ENCODE results near the gene BRD9. TPM values are rescaled to one million over a fixed set of nuclear protein-coding genes. Genes with fewer than 3 reads are reported as not detected.

The BRD9 gene
- total RNA-seq, 1 donor: 35.8 TPM

GRCh38 chr5:909994-910768 is 17.6 kb upstream of the BRD9 start:
- Histone ChIP-seq H3K79me2 (ENCODE audit: insufficient read depth, low read length) (no peaks in the 10 kb centered on the region), H2AFZ (ENCODE audit: low read length) (no peak overlapping the region), H3K4me3 (ENCODE audit: insufficient read depth, low read length) (no peak overlapping the region), H3K27me3 (ENCODE audit: insufficient read depth, low read length) (no peaks in the 10 kb centered on the region), H4K20me1 (ENCODE audit: insufficient read depth, low read length) (no peaks in the 10 kb centered on the region), H3K36me3 (ENCODE audit: insufficient read depth, low read length) (peaks cover 18% of the 10 kb centered on the region), H3K9me3 (ENCODE audit: low read depth, low read length) (no peaks in the 10 kb centered on the region), H3K4me2 (ENCODE audit: insufficient read depth, low read length) (no peak overlapping the region), H3K4me1 (ENCODE audit: insufficient read depth, low read length) (peaks cover 11% of the 10 kb centered on the region), H3K27ac (ENCODE audit: low read depth, low read length) (no peak overlapping the region)
- no peak for TF ChIP-seq CTCF (IDR thresholded peaks at IDR 0.05; ENCODE audit: extremely low read depth, low read depth, low read length)
- no peak for DNase-seq (ENCODE audit: insufficient read length, low spot score, missing footprints)

GRCh38 chr5:909086-909485 is 16.5 kb upstream of the BRD9 start:
- H3K36me3 ChIP-seq (ENCODE audit: insufficient read depth, low read length): peaks cover 22% of the 10 kb centered on the region
- no peaks in the 10 kb centered on the region for H3K79me2 ChIP-seq (ENCODE audit: insufficient read depth, low read length)
- no peaks in the 10 kb centered on the region for H3K9me3 ChIP-seq (ENCODE audit: low read depth, low read length)
- no peaks in the 10 kb centered on the region for H3K27me3 ChIP-seq (ENCODE audit: insufficient read depth, low read length)
- no peak overlapping the region for H3K4me3 ChIP-seq (ENCODE audit: insufficient read depth, low read length)
- no peak overlapping the region for H3K27ac ChIP-seq (ENCODE audit: low read depth, low read length)
- no peak overlapping the region for H3K4me2 ChIP-seq (ENCODE audit: insufficient read depth, low read length)
- H3K4me1 ChIP-seq (ENCODE audit: insufficient read depth, low read length): peaks cover 11% of the 10 kb centered on the region
- TF ChIP-seq CTCF (IDR thresholded peaks at IDR 0.05; ENCODE audit: extremely low read depth, low read depth, low read length): no peak
- no peak overlapping the region for H2AFZ ChIP-seq (ENCODE audit: low read length)
- DNase-seq (ENCODE audit: insufficient read length, low spot score, missing footprints): peak; percentile 44
- H4K20me1 ChIP-seq (ENCODE audit: insufficient read depth, low read length): no peaks in the 10 kb centered on the region

- Histone ChIP-seq H3K4me3 (ENCODE audit: insufficient read depth, low read length) (no peak overlapping the region), H3K9me3 (ENCODE audit: low read depth, low read length) (no peaks in the 10 kb centered on the region), H3K4me1 (ENCODE audit: insufficient read depth, low read length) (peaks cover 11% of the 10 kb centered on the region), H3K27ac (ENCODE audit: low read depth, low read length) (no peak overlapping the region), H4K20me1 (ENCODE audit: insufficient read depth, low read length) (no peaks in the 10 kb centered on the region), H3K4me2 (ENCODE audit: insufficient read depth, low read length) (no peak overlapping the region), H3K36me3 (ENCODE audit: insufficient read depth, low read length) (peaks cover 28% of the 10 kb centered on the region), H3K79me2 (ENCODE audit: insufficient read depth, low read length) (no peaks in the 10 kb centered on the region), H3K27me3 (ENCODE audit: insufficient read depth, low read length) (no peaks in the 10 kb centered on the region), H2AFZ (ENCODE audit: low read length) (no peak overlapping the region)
- no peak for DNase-seq (ENCODE audit: insufficient read length, low spot score, missing footprints)
- no peak for TF ChIP-seq CTCF (IDR thresholded peaks at IDR 0.05; ENCODE audit: extremely low read depth, low read depth, low read length)
These were observed 15.6 kb upstream of the BRD9 start for GRCh38 chr5:908172-908571.

GRCh38 chr5:907366-907910 is 14.8 kb upstream of the BRD9 start:
- H2AFZ ChIP-seq (ENCODE audit: low read length): no peak overlapping the region
- peaks cover 28% of the 10 kb centered on the region for H3K36me3 ChIP-seq (ENCODE audit: insufficient read depth, low read length)
- no peaks in the 10 kb centered on the region for H3K9me3 ChIP-seq (ENCODE audit: low read depth, low read length)
- peaks cover 6% of the 10 kb centered on the region for H3K4me1 ChIP-seq (ENCODE audit: insufficient read depth, low read length)
- H3K27me3 ChIP-seq (ENCODE audit: insufficient read depth, low read length): no peaks in the 10 kb centered on the region
- no peak for DNase-seq (ENCODE audit: insufficient read length, low spot score, missing footprints)
- no peak overlapping the region for H3K4me3 ChIP-seq (ENCODE audit: insufficient read depth, low read length)
- H3K27ac ChIP-seq (ENCODE audit: low read depth, low read length): no peak overlapping the region
- TF ChIP-seq CTCF (IDR thresholded peaks at IDR 0.05; ENCODE audit: extremely low read depth, low read depth, low read length): no peak
- H3K4me2 ChIP-seq (ENCODE audit: insufficient read depth, low read length): no peak overlapping the region
- no peaks in the 10 kb centered on the region for H3K79me2 ChIP-seq (ENCODE audit: insufficient read depth, low read length)
- H4K20me1 ChIP-seq (ENCODE audit: insufficient read depth, low read length): no peaks in the 10 kb centered on the region
